ENCODE results near the gene DCBLD2.

GRCh38 chr3:98930413-98930812 is 28.9 kb upstream of the DCBLD2 start:
- TF ChIP-seq CTCF (IDR thresholded peaks at IDR 0.05) (no peak), POLR2A (IDR thresholded peaks at IDR 0.05) (no peak)

Measured in prostate gland (tissue), 2 donors.